Upper lobe of right lung (tissue), 1 donor: ENCODE measurements around the gene ZER1. TPM values are rescaled to one million over a fixed set of nuclear protein-coding genes. Genes with fewer than 3 reads are reported as not detected.
"Not testable (repeated sequence)": the region's sequence is repeated elsewhere in the genome, so short reads cannot be mapped to it uniquely, and the experiment has no call there.

Experiments
- ATAC-seq: fragments of 200-7000 bp; cut with Tn5 transposase; one replicate; pipeline ENCODE4 v1.9.1; 2020; ENCODE audit warnings: mild to moderate bottlenecking, moderate library complexity
- DNase-seq: peaks from one replicate; pipeline ENCODE4 v3.0.0-alpha.2; 2020
- H3K27ac ChIP-seq: fragments of 200-600 bp; one replicate; pipeline ENCODE4 v1.8.0; 2022
- H3K27me3 ChIP-seq: fragments of 200-600 bp; one replicate; pipeline ENCODE4 v1.8.0; 2022; ENCODE audit warnings: mild to moderate bottlenecking
- H3K36me3 ChIP-seq: fragments of 200-600 bp; one replicate; pipeline ENCODE4 v1.8.0; 2022
- H3K4me1 ChIP-seq: fragments of 200-600 bp; one replicate; pipeline ENCODE4 v1.8.0; 2022
- H3K4me3 ChIP-seq: fragments of 200-600 bp; one replicate; pipeline ENCODE4 v1.8.0; 2022; ENCODE audit warnings: mild to moderate bottlenecking
- H3K9me3 ChIP-seq: fragments of 200-600 bp; one replicate; pipeline ENCODE4 v1.8.0; 2022
- CTCF ChIP-seq: fragments of 200-600 bp; IDR thresholded peaks from one replicate; pipeline ENCODE4 v1.8.0; 2022; ENCODE audit warnings: antibody characterized with exemption
- intact Hi-C: fragments of 100-400 bp; cut with DNase I; formaldehyde crosslinking; loops from one replicate; pipeline ENCODE4 v1.11.0; 2022
- total RNA-seq: library from RNA; stranded (reverse); fragmentation: NEBNext Ultra II Directional; extraction: Animal tissue kit (Norgen Biotek cat#: 25700); gene quantifications from one replicate; pipeline ENCODE4 v1.2.1, GENCODE V29; 2021
- donor health status: DM: no; HTN: yes; CAD: no; lungs with severe emphysema.

Gene ZER1
- total RNA-seq, 1 donor from 2014 or later = 32.0 TPM

GRCh38 chr9:128786681-128787601 lies 15.2 kb upstream of the ZER1 start, which contains the start of gene TBC1D13:
Gene TBC1D13 (plus strand): TSS chr9:128787253. CDS start chr9:128787354, 101 bp downstream.
- H3K9me3 ChIP-seq = no peaks in the 10 kb centered on the region
- peaks cover 15% of the 10 kb centered on the region for H3K36me3 ChIP-seq
- intact Hi-C loops = no loop called here
- peak within 1 kb of the TSS; percentile 85 for H3K4me3 ChIP-seq
- DNase-seq = peak; percentile 96
- no peaks in the 10 kb centered on the region for H3K27me3 ChIP-seq
- TF ChIP-seq CTCF = no peak
- H3K27ac ChIP-seq = peak within 1 kb of the TSS; percentile 84
- ATAC-seq = peak; percentile 99
- peaks cover 10% of the 10 kb centered on the region for H3K4me1 ChIP-seq

GRCh38 chr9:128785427-128785826 lies 13.7 kb upstream of the ZER1 start:
- Histone ChIP-seq H3K27me3 (no peaks in the 10 kb centered on the region), H3K27ac (no peak overlapping the region), H3K9me3 (no peaks in the 10 kb centered on the region), H3K4me3 (no peak overlapping the region), H3K36me3 (no peaks in the 10 kb centered on the region), H3K4me1 (peaks cover 10% of the 10 kb centered on the region)
- intact Hi-C loops = no loop called here
- ATAC-seq (no peak), DNase-seq (no peak)
- TF ChIP-seq CTCF = no peak

GRCh38 chr9:128782669-128783068 lies 10.9 kb upstream of the ZER1 start:
- H3K9me3 ChIP-seq = no peaks in the 10 kb centered on the region
- DNase-seq (no peak), ATAC-seq (no peak)
- no peak for TF ChIP-seq CTCF
- intact Hi-C loops = no loop called here
- H3K36me3 ChIP-seq = no peaks in the 10 kb centered on the region
- H3K4me1 ChIP-seq = peaks cover under 1% of the 10 kb centered on the region
- no peak overlapping the region for H3K4me3 ChIP-seq
- H3K27me3 ChIP-seq = no peaks in the 10 kb centered on the region
- no peak overlapping the region for H3K27ac ChIP-seq

GRCh38 chr9:128781187-128782070 lies 9.7 kb upstream of the ZER1 start:
- no peaks in the 10 kb centered on the region for H3K9me3 ChIP-seq
- intact Hi-C loops = no loop called here
- H3K4me1 ChIP-seq = no peaks in the 10 kb centered on the region
- H3K27me3 ChIP-seq = no peaks in the 10 kb centered on the region
- ATAC-seq (no peak), DNase-seq (no peak)
- H3K27ac ChIP-seq = no peak overlapping the region
- no peak for TF ChIP-seq CTCF
- H3K36me3 ChIP-seq = no peaks in the 10 kb centered on the region
- H3K4me3 ChIP-seq = no peak overlapping the region

GRCh38 chr9:128780093-128780492 lies 8.4 kb upstream of the ZER1 start:
- intact Hi-C loops, H3K36me3 ChIP-seq, H3K27me3 ChIP-seq, H3K27ac ChIP-seq, H3K4me3 ChIP-seq, H3K9me3 ChIP-seq, ATAC-seq, H3K4me1 ChIP-seq, DNase-seq: not testable (repeated sequence)

GRCh38 chr9:128774804-128775203 lies 3.1 kb upstream of the ZER1 start:
- TF ChIP-seq CTCF = no peak

More at GRCh38 chr9:128774804-128775203, 3.1 kb upstream of the ZER1 start:
- DNase-seq (no peak), ATAC-seq (no peak)
- H3K4me3 ChIP-seq = no peak overlapping the region
- no peaks in the 10 kb centered on the region for H3K27me3 ChIP-seq
- H3K36me3 ChIP-seq = no peaks in the 10 kb centered on the region
- intact Hi-C loops = no loop called here
- peaks cover 13% of the 10 kb centered on the region for H3K4me1 ChIP-seq
- H3K27ac ChIP-seq = no peak overlapping the region
- no peaks in the 10 kb centered on the region for H3K9me3 ChIP-seq
